AML-193 (cell line): ENCODE results near the gene ADORA3.
A peak's percentile ranks its signal among the peaks of the same experiment; 100 is the strongest.

Source experiments
- DNase-seq, 2 experiments: peaks; one replicate each; lab custom pipeline; 2025; lab: John Stamatoyannopoulos, UW

ADORA3 gene

GRCh38 chr1:111474521-111474920 lies 28.9 kb downstream of the ADORA3 start:
- DNase-seq = no peak

- DNase-seq = no peak
Observed at GRCh38 chr1:111474106-111474505, 29.3 kb downstream of the ADORA3 start.

GRCh38 chr1:111471538-111471937 lies 31.9 kb downstream of the ADORA3 start:
- no peak for DNase-seq

GRCh38 chr1:111471012-111471411 lies 32.4 kb downstream of the ADORA3 start:
- DNase-seq = peak; percentile 91 to 92

GRCh38 chr1:111470596-111470995 lies 32.8 kb downstream of the ADORA3 start:
- no peak for DNase-seq

GRCh38 chr1:111469539-111469938 lies 33.9 kb downstream of the ADORA3 start:
- no peak for DNase-seq

GRCh38 chr1:111468717-111469100 lies 34.7 kb downstream of the ADORA3 start:
- DNase-seq = no peak

- DNase-seq = no peak
Observed at GRCh38 chr1:111467865-111468716, 35.3 kb downstream of the ADORA3 start.

GRCh38 chr1:111466480-111466879 lies 37.0 kb downstream of the ADORA3 start:
- no peak for DNase-seq

- no peak for DNase-seq
Observed at GRCh38 chr1:111465754-111466153, 37.7 kb downstream of the ADORA3 start.

GRCh38 chr1:111463029-111463683 lies 40.3 kb downstream of the ADORA3 start:
- no peak for DNase-seq

- DNase-seq = no peak
Observed at GRCh38 chr1:111462370-111463028, 40.9 kb downstream of the ADORA3 start.

GRCh38 chr1:111461765-111462164 lies 41.7 kb downstream of the ADORA3 start:
- no peak for DNase-seq

- DNase-seq = no peak
Observed at GRCh38 chr1:111455642-111456031, 47.8 kb downstream of the ADORA3 start.

GRCh38 chr1:111454859-111455641 lies 48.4 kb downstream of the ADORA3 start:
- DNase-seq = no peak

- DNase-seq = no peak
Observed at GRCh38 chr1:111453706-111454105, 49.7 kb downstream of the ADORA3 start.

GRCh38 chr1:111452581-111452980 lies 50.9 kb downstream of the ADORA3 start:
- DNase-seq = no peak

GRCh38 chr1:111450185-111450584 lies 53.2 kb downstream of the ADORA3 start:
- no peak for DNase-seq

- DNase-seq = no peak
Observed at GRCh38 chr1:111449703-111450017, 53.8 kb downstream of the ADORA3 start.
